ENCODE measurements around the gene CCS.
"Not testable (repeated sequence)": the region's sequence is repeated elsewhere in the genome, so short reads cannot be mapped to it uniquely, and the experiment has no call there.

CCS gene

DNA sequence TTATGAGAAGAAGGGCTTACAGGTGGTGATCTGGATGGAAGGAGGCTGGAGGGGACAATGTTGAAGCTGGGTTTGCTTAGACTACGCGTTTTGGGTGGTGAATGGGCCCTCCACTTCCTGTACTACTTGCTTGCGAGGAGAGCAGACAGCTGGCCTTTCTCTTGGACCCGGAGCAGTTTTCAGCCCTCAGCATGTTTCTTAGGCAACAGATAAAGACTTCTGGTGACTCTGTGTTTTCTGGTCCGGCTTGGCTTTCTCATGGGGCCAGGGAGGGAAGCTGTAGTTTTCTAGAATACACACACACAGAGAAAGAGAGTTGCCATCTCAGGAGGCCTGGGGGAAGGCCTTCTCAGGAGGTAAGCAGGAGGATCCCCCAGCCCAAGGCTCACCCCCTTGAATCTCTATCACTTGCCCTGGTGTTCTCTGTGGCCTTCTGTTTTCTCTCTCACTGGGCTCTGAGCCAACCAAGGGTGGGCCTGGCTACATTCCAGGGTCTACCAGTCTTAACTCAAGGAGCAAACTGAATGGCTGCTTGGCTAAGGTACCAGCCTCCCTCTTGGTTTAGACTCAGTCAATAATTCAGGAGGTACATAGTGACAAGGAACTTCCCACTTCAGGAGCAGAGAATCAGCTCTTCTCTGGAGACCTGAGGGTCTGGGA is 2.4 kb downstream of the CCS start:
- Histone ChIP-seq H3K4me3 (ENCODE audit: low read depth, low read length) (no peak overlapping the region), H3K9me3 (ENCODE audit: control insufficient read depth, insufficient read depth, low read depth, low read length) (peaks cover 7% of the 10 kb centered on the region; the same call in 1 of the 2 replicates), H3K4me1 (ENCODE audit: control insufficient read depth, insufficient read depth, low read length) (peaks cover 14% of the 10 kb centered on the region), H3K27me3 (ENCODE audit: control insufficient read depth, insufficient read depth, low read length) (0 out of 2 replicates have a peak, but pooled peaks cover 3% of the 10 kb centered on the region), H3K36me3 (ENCODE audit: control insufficient read depth, insufficient read depth, low read length) (peaks cover 23% of the 10 kb centered on the region), H3K27ac (ENCODE audit: low read depth, low read length) (no peak overlapping the region), H3K9ac (ENCODE audit: low read length) (no peak overlapping the region)

DNA sequence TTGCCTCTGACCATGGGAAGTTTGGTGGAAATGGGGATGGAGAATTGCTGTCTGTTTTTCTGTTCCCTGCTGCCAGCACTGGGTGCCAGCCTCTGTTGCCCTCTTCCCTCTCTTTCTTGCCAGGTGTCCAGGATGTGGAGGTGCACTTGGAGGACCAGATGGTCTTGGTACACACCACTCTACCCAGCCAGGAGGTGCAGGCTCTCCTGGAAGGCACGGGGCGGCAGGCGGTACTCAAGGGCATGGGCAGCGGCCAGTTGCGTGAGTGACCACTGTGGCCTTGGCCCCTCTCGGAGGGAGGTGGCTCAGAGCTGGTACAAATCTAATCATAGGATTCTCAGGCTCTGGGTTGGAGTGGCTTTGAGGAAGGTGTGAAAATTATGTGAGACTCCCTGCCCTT is 6.0 kb downstream of the CCS start:
- Histone ChIP-seq H3K9ac (ENCODE audit: low read length) (no peak overlapping the region), H3K4me1 (ENCODE audit: control insufficient read depth, insufficient read depth, low read length) (no peaks in the 10 kb centered on the region), H3K4me3 (ENCODE audit: low read depth, low read length) (no peak overlapping the region), H3K27me3 (ENCODE audit: control insufficient read depth, insufficient read depth, low read length) (no peaks in the 10 kb centered on the region), H3K27ac (ENCODE audit: low read depth, low read length) (no peak overlapping the region), H3K9me3 (ENCODE audit: control insufficient read depth, insufficient read depth, low read depth, low read length) (no peaks in the 10 kb centered on the region), H3K36me3 (ENCODE audit: control insufficient read depth, insufficient read depth, low read length) (peaks cover 44% of the 10 kb centered on the region)

DNA sequence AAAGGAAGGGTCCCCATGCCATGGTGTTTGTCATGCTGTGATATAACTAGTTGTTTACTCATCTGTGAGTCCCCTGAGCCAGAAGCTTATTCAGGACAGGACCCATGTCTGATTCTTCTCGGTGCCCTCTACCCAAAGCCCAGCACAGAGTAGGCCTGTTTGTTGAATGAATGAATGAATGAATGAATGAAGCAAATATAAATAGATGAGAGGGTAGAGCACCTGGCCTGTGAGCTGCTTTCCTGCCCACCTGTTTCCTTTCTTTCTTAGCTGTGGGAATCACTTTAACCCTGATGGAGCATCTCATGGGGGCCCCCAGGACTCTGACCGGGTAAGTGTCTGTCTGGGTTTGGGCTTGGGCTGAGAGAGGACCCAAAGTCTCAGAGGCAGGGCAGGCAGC is 7.2 kb downstream of the CCS start:
- Histone ChIP-seq H3K27ac (ENCODE audit: low read depth, low read length) (no peak overlapping the region), H3K9me3 (ENCODE audit: control insufficient read depth, insufficient read depth, low read depth, low read length) (no peaks in the 10 kb centered on the region), H3K27me3 (ENCODE audit: control insufficient read depth, insufficient read depth, low read length) (no peaks in the 10 kb centered on the region), H3K9ac (ENCODE audit: low read length) (no peak overlapping the region), H3K36me3 (ENCODE audit: control insufficient read depth, insufficient read depth, low read length) (peaks cover 54% of the 10 kb centered on the region), H3K4me1 (ENCODE audit: control insufficient read depth, insufficient read depth, low read length) (no peaks in the 10 kb centered on the region), H3K4me3 (ENCODE audit: low read depth, low read length) (no peak overlapping the region)

GRCh38 chr11:66600631-66601233 is 7.7 kb downstream of the CCS start:
- Histone ChIP-seq H3K9ac (ENCODE audit: low read length) (no peak overlapping the region), H3K9me3 (ENCODE audit: control insufficient read depth, insufficient read depth, low read depth, low read length) (no peaks in the 10 kb centered on the region), H3K4me3 (ENCODE audit: low read depth, low read length) (no peak overlapping the region), H3K27me3 (ENCODE audit: control insufficient read depth, insufficient read depth, low read length) (no peaks in the 10 kb centered on the region), H3K4me1 (ENCODE audit: control insufficient read depth, insufficient read depth, low read length) (no peaks in the 10 kb centered on the region), H3K36me3 (ENCODE audit: control insufficient read depth, insufficient read depth, low read length) (peaks cover 54% of the 10 kb centered on the region), H3K27ac (ENCODE audit: low read depth, low read length) (no peak overlapping the region)

DNA sequence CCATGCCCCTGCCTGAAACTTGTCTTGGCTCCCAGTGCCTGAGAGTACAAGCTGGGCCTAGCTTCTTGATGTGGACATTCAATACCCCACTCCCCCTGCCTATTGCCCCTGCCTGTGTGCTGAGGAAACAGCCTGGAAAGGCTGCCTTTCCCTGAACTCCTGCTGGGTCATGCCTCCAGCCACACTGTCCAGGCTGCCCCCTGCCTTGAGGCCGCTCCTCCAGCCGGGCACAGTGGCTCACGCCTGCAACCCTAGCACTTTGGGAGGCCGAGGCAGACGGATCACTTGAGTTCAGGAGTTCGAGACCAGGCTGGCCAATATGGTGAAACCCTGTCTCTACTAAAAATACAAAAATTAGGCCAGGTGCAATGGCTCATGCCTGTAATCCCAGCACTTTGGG is 10.1 kb downstream of the CCS start:
- H3K36me3 ChIP-seq (ENCODE audit: control insufficient read depth, insufficient read depth, low read length): peaks cover 66% of the 10 kb centered on the region
- H3K27me3 ChIP-seq (ENCODE audit: control insufficient read depth, insufficient read depth, low read length): no peaks in the 10 kb centered on the region
- no peak overlapping the region for H3K9ac ChIP-seq (ENCODE audit: low read length)

DNA sequence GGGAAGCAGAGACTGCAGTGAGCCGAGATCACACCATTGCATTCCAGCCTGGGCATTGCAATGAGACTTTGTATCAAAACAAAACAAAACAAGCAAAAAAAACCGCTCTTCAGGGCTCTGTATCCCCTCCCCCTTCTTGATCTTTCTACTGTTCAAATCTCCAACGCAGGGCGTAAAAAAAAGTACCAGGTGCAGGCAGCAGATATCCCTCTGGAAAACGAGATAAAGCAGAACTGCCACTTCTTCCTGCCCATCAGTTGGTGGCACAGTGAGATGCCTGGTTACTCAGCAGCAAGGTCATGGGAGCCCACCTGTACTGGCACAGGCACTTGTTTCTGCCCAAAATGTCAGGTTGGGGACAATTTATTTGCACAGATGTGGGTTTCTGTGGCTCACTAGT is 11.2 kb downstream of the CCS start:
- no peak overlapping the region for H3K9ac ChIP-seq (ENCODE audit: low read length)
- H3K36me3 ChIP-seq (ENCODE audit: control insufficient read depth, insufficient read depth, low read length): peaks cover 61% of the 10 kb centered on the region
- H3K9me3 ChIP-seq (ENCODE audit: control insufficient read depth, insufficient read depth, low read depth, low read length): no peaks in the 10 kb centered on the region
- H3K27me3 ChIP-seq (ENCODE audit: control insufficient read depth, insufficient read depth, low read length): no peaks in the 10 kb centered on the region
- H3K27ac ChIP-seq (ENCODE audit: low read depth, low read length): no peak overlapping the region
- no peaks in the 10 kb centered on the region for H3K4me1 ChIP-seq (ENCODE audit: control insufficient read depth, insufficient read depth, low read length)
- no peak overlapping the region for H3K4me3 ChIP-seq (ENCODE audit: low read depth, low read length)

More for the DNA sequence above, 10.1 kb downstream of the CCS start:
- H3K9me3 ChIP-seq (ENCODE audit: control insufficient read depth, insufficient read depth, low read depth, low read length): no peaks in the 10 kb centered on the region
- H3K4me3 ChIP-seq (ENCODE audit: low read depth, low read length): no peak overlapping the region
- no peak overlapping the region for H3K27ac ChIP-seq (ENCODE audit: low read depth, low read length)
- no peaks in the 10 kb centered on the region for H3K4me1 ChIP-seq (ENCODE audit: control insufficient read depth, insufficient read depth, low read length)

DNA sequence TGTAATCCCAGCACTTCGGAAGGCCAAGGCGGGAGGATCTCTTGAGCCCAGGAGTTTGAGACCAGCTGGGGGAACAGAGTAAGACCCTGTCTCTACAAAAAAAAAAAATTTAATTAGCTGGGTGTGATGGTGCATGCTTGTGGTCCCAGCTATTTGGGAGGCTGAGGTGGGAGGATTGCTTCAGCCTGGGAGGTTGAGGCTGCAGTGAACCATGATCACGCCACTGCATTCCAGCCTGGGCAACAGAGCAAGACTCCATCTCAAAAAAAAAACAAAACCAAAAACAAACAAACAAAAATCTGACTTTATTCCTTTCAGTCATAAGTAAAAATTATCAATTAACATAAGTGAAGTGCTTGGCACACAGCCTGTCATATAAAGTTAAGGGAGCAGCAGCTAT is 13.6 kb downstream of the CCS start:
- peaks cover 41% of the 10 kb centered on the region for H3K36me3 ChIP-seq (ENCODE audit: control insufficient read depth, insufficient read depth, low read length)
- H3K9ac ChIP-seq (ENCODE audit: low read length); H3K27ac ChIP-seq (ENCODE audit: low read depth, low read length); H3K4me1 ChIP-seq (ENCODE audit: control insufficient read depth, insufficient read depth, low read length); H3K27me3 ChIP-seq (ENCODE audit: control insufficient read depth, insufficient read depth, low read length); H3K9me3 ChIP-seq (ENCODE audit: control insufficient read depth, insufficient read depth, low read depth, low read length); H3K4me3 ChIP-seq (ENCODE audit: low read depth, low read length): not testable (repeated sequence)

GRCh38 chr11:66607126-66607834 is 14.3 kb downstream of the CCS start:
- no peaks in the 10 kb centered on the region for H3K27me3 ChIP-seq (ENCODE audit: control insufficient read depth, insufficient read depth, low read length)
- 0 out of 2 replicates have a peak, but pooled peaks cover 8% of the 10 kb centered on the region for H3K9me3 ChIP-seq (ENCODE audit: control insufficient read depth, insufficient read depth, low read depth, low read length)
- H3K4me3 ChIP-seq (ENCODE audit: low read depth, low read length): no peak overlapping the region
- no peak overlapping the region for H3K9ac ChIP-seq (ENCODE audit: low read length)
- H3K27ac ChIP-seq (ENCODE audit: low read depth, low read length): no peak overlapping the region
- H3K36me3 ChIP-seq (ENCODE audit: control insufficient read depth, insufficient read depth, low read length): peaks cover 37% of the 10 kb centered on the region
- no peaks in the 10 kb centered on the region for H3K4me1 ChIP-seq (ENCODE audit: control insufficient read depth, insufficient read depth, low read length)

- no peaks in the 10 kb centered on the region for H3K4me1 ChIP-seq (ENCODE audit: control insufficient read depth, insufficient read depth, low read length)
- H3K9me3 ChIP-seq (ENCODE audit: control insufficient read depth, insufficient read depth, low read depth, low read length): 0 out of 2 replicates have a peak, but pooled peaks cover 8% of the 10 kb centered on the region
- no peak overlapping the region for H3K27ac ChIP-seq (ENCODE audit: low read depth, low read length)
- H3K9ac ChIP-seq (ENCODE audit: low read length): no peak overlapping the region
- peaks cover 19% of the 10 kb centered on the region for H3K36me3 ChIP-seq (ENCODE audit: control insufficient read depth, insufficient read depth, low read length)
- no peaks in the 10 kb centered on the region for H3K27me3 ChIP-seq (ENCODE audit: control insufficient read depth, insufficient read depth, low read length)
- H3K4me3 ChIP-seq (ENCODE audit: low read depth, low read length): no peak overlapping the region
Observed at GRCh38 chr11:66609721-66610617, 17.0 kb downstream of the CCS start.

DNA sequence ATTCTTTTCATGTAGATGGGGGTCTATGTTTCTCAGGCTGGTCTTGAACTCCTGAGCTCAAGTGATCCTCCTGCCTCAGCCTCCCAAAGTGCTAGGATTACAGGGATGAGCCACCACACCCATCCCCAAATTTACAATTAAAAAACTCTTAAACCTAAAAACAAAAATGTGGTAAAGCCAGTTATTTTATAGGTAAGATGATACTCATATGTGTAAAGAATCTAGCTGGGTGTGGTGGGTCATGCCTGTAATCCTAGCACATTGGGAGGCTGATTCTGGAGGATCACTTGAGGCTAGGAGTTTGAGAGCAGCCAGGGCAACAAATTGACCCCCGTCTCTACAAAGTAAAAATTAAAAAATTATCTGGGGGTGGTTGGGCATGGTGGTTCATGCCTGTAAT is 19.5 kb downstream of the CCS start:
- H3K27ac ChIP-seq (ENCODE audit: low read depth, low read length): no peak overlapping the region
- peaks cover 3% of the 10 kb centered on the region for H3K36me3 ChIP-seq (ENCODE audit: control insufficient read depth, insufficient read depth, low read length)
- no peaks in the 10 kb centered on the region for H3K27me3 ChIP-seq (ENCODE audit: control insufficient read depth, insufficient read depth, low read length)
- no peaks in the 10 kb centered on the region for H3K4me1 ChIP-seq (ENCODE audit: control insufficient read depth, insufficient read depth, low read length)
- no peak overlapping the region for H3K9ac ChIP-seq (ENCODE audit: low read length)
- no peak overlapping the region for H3K4me3 ChIP-seq (ENCODE audit: low read depth, low read length)
- 0 out of 2 replicates have a peak, but pooled peaks cover 8% of the 10 kb centered on the region for H3K9me3 ChIP-seq (ENCODE audit: control insufficient read depth, insufficient read depth, low read depth, low read length)

All from HUES6 (cell line).